Neural cell (in vitro differentiated cells): ENCODE data around the gene FOXP3. TPM values are rescaled to one million over a fixed set of nuclear protein-coding genes. Genes with fewer than 3 reads are reported as not detected.

Experiments
- H2AFZ ChIP-seq: fragments of 200-600, 300-800 bp; sonication (generic), shearing (Covaris generic); 2 replicates; pipeline ENCODE4 v1.6.0; 2014; ENCODE audit warnings: low read depth, mild to moderate bottlenecking, antibody characterized with exemption, low read length, moderate library complexity
- H3F3A ChIP-seq: fragments of 200-600 bp; shearing (Covaris generic); 2 replicates; pipeline ENCODE4 v1.6.1; 2016; ENCODE audit warnings: mild to moderate bottlenecking, moderate library complexity, mixed read lengths, antibody characterized with exemption, low read length; ENCODE audit not compliant: insufficient read depth, poor library complexity, severe bottlenecking
- H3K27ac ChIP-seq: fragments of 200-600, 300-800 bp; sonication (generic), shearing (Covaris generic); 2 replicates; pipeline ENCODE4 v1.5.1; 2014; ENCODE audit warnings: mild to moderate bottlenecking, low read length, moderate library complexity
- H3K27me3 ChIP-seq: fragments of 300-800, 200-600 bp; sonication (generic), shearing (Covaris generic); 2 replicates; pipeline ENCODE4 v1.6.0; 2014; ENCODE audit warnings: mild to moderate bottlenecking, low read depth, low read length, moderate library complexity; ENCODE audit not compliant: insufficient read depth
- H3K36me3 ChIP-seq: fragments of 300-800, 200-600 bp; sonication (generic), shearing (Covaris generic); 2 replicates; pipeline ENCODE4 v1.5.1; 2014; ENCODE audit warnings: mild to moderate bottlenecking, antibody characterized with exemption, low read length, moderate library complexity; ENCODE audit not compliant: insufficient read depth
- H3K4me2 ChIP-seq: fragments of 300-800, 200-600 bp; sonication (generic), shearing (Covaris generic); 2 replicates; pipeline ENCODE4 v1.6.0; 2014; ENCODE audit warnings: mild to moderate bottlenecking, low read length
- H3K4me3 ChIP-seq: fragments of 300-800, 200-600 bp; sonication (generic), shearing (Covaris generic); 2 replicates; pipeline ENCODE4 v1.5.1; 2014; ENCODE audit warnings: mild to moderate bottlenecking, low read length, moderate library complexity
- H3K79me2 ChIP-seq: fragments of 200-600 bp; shearing (Covaris generic); replicated peaks from 2 replicates; pipeline ENCODE4 v1.6.0; 2014; ENCODE audit warnings: mild to moderate bottlenecking, low read length, moderate library complexity; ENCODE audit not compliant: insufficient read depth
- H3K9ac ChIP-seq: fragments of 300-800, 200-600 bp; sonication (generic), shearing (Covaris generic); 2 replicates; pipeline ENCODE4 v1.6.1; 2016; ENCODE audit warnings: mild to moderate bottlenecking, low read length, mixed read lengths
- H3K9me2 ChIP-seq: fragments of 200-600 bp; shearing (Covaris generic); 2 replicates; pipeline ENCODE4 v1.6.1; 2016; ENCODE audit warnings: mild to moderate bottlenecking, low read length, mixed read lengths; ENCODE audit not compliant: insufficient read depth
- H3K9me3 ChIP-seq: fragments of 200-600, 300-800 bp; sonication (generic), shearing (Covaris generic); 2 replicates; pipeline ENCODE4 v1.6.1; 2016; ENCODE audit warnings: mild to moderate bottlenecking, mixed run types, low read length, moderate library complexity, mixed read lengths
- H4K20me1 ChIP-seq: fragments of 200-600 bp; shearing (Covaris generic); 2 replicates; pipeline ENCODE4 v1.6.1; 2016; ENCODE audit warnings: mild to moderate bottlenecking, mixed run types; ENCODE audit not compliant: insufficient read depth
- CTCF ChIP-seq: fragments of 450-650 bp; IDR thresholded peaks from 2 replicates; pipeline ENCODE4 v1.5.1; 2014; ENCODE audit warnings: antibody characterized with exemption, mild to moderate bottlenecking, moderate library complexity; ENCODE audit not compliant: poor library complexity, severe bottlenecking
- EP300 ChIP-seq: fragments of 450-650 bp; conservative IDR thresholded peaks from 2 replicates; pipeline ENCODE4 v1.6.1; 2014; ENCODE audit warnings: antibody characterized with exemption, mild to moderate bottlenecking, moderate library complexity; ENCODE audit not compliant: poor library complexity, severe bottlenecking
- EZH2 ChIP-seq: fragments of 200-600, 300-800 bp; shearing (Covaris generic), sonication (generic); IDR thresholded peaks from 2 replicates; pipeline ENCODE4 v1.6.1; 2014; ENCODE audit warnings: antibody characterized with exemption, low read length, borderline replicate concordance, mild to moderate bottlenecking; ENCODE audit not compliant: insufficient read depth, poor library complexity, severe bottlenecking
- MXI1 ChIP-seq: fragments of 450-650 bp; conservative IDR thresholded peaks from 2 replicates; pipeline ENCODE4 v1.6.1; 2014; ENCODE audit warnings: antibody characterized with exemption, mild to moderate bottlenecking; ENCODE audit not compliant: poor library complexity, severe bottlenecking
- POLR2AphosphoS5 ChIP-seq: IDR thresholded peaks from 2 replicates; pipeline ENCODE4 v1.6.1; 2012
- RAD21 ChIP-seq: fragments of 450-650 bp; conservative IDR thresholded peaks from 2 replicates; pipeline ENCODE4 v1.6.1; 2014; ENCODE audit warnings: antibody characterized with exemption, mild to moderate bottlenecking, moderate library complexity
- REST ChIP-seq: IDR thresholded peaks from 2 replicates; pipeline ENCODE4 v1.6.1; 2012; ENCODE audit warnings: borderline replicate concordance
- SMC3 ChIP-seq: fragments of 450-650 bp; conservative IDR thresholded peaks from 2 replicates; pipeline ENCODE4 v1.6.1; 2014; ENCODE audit warnings: antibody characterized with exemption, mild to moderate bottlenecking, moderate library complexity; ENCODE audit not compliant: poor library complexity
- TAF1 ChIP-seq: IDR thresholded peaks from 2 replicates; pipeline ENCODE4 v1.6.1; 2012; ENCODE audit warnings: low read depth
- polyA plus RNA-seq: library from polyadenylated mRNA; depleted of rRNA; stranded (reverse); fragments of >200 nt; gene quantifications from 2 replicates; pipeline ENCODE4 v1.2.3, GENCODE V29; 2014

Gene FOXP3
- polyA plus RNA-seq, 1 donor from 2014 or later, result not detected

- no peak for TF ChIP-seq POLR2AphosphoS5
- no peak for TF ChIP-seq SMC3
- no peak for TF ChIP-seq MXI1
- no peak for TF ChIP-seq RAD21
- TF ChIP-seq CTCF, result no peak
- no peak for TF ChIP-seq TAF1
- no peak for TF ChIP-seq REST
- TF ChIP-seq EZH2, result no peak
- TF ChIP-seq EP300, result no peak
- no peaks in the 10 kb centered on the region for H3K9me2 ChIP-seq
Observed at GRCh38 chrX:49247346-49247745, 17.2 kb downstream of the FOXP3 start.

GRCh38 chrX:49246541-49246940, 18.0 kb downstream of the FOXP3 start:
- no peaks in the 10 kb centered on the region for H3K36me3 ChIP-seq

More at GRCh38 chrX:49247346-49247745, 17.2 kb downstream of the FOXP3 start:
- no peak overlapping the region for H2AFZ ChIP-seq
- no peak overlapping the region for H3K4me2 ChIP-seq
- H3K79me2 ChIP-seq, result no peaks in the 10 kb centered on the region
- no peak overlapping the region for H3K27ac ChIP-seq
- H3K9ac ChIP-seq, result no peak overlapping the region
- H3K27me3 ChIP-seq, result no peaks in the 10 kb centered on the region
- H3F3A ChIP-seq, result no peaks in the 10 kb centered on the region
- H3K9me3 ChIP-seq, result no peaks in the 10 kb centered on the region
- no peaks in the 10 kb centered on the region for H3K36me3 ChIP-seq
- no peak overlapping the region for H3K4me3 ChIP-seq
- no peaks in the 10 kb centered on the region for H4K20me1 ChIP-seq

More at GRCh38 chrX:49246541-49246940, 18.0 kb downstream of the FOXP3 start:
- H3K27me3 ChIP-seq, result no peaks in the 10 kb centered on the region
- no peaks in the 10 kb centered on the region for H3K9me2 ChIP-seq
- no peaks in the 10 kb centered on the region for H3F3A ChIP-seq
- H3K4me3 ChIP-seq, result no peak overlapping the region
- no peaks in the 10 kb centered on the region for H3K79me2 ChIP-seq
- no peaks in the 10 kb centered on the region for H4K20me1 ChIP-seq
- TF ChIP-seq MXI1 (no peak), EZH2 (no peak), SMC3 (no peak), REST (no peak), TAF1 (no peak), POLR2AphosphoS5 (no peak), CTCF (no peak), RAD21 (no peak), EP300 (no peak)
- no peak overlapping the region for H3K9ac ChIP-seq
- H3K9me3 ChIP-seq, result no peaks in the 10 kb centered on the region
- H2AFZ ChIP-seq, result no peak overlapping the region
- no peak overlapping the region for H3K27ac ChIP-seq
- no peak overlapping the region for H3K4me2 ChIP-seq
